ENCODE measurements around the gene PYGB. TPM values are rescaled to one million over a fixed set of nuclear protein-coding genes. Genes with fewer than 3 reads are reported as not detected.

Gene PYGB
- total and polyA plus RNA-seq, 2 donors, result 27.4 to 52.6 TPM

DNA sequence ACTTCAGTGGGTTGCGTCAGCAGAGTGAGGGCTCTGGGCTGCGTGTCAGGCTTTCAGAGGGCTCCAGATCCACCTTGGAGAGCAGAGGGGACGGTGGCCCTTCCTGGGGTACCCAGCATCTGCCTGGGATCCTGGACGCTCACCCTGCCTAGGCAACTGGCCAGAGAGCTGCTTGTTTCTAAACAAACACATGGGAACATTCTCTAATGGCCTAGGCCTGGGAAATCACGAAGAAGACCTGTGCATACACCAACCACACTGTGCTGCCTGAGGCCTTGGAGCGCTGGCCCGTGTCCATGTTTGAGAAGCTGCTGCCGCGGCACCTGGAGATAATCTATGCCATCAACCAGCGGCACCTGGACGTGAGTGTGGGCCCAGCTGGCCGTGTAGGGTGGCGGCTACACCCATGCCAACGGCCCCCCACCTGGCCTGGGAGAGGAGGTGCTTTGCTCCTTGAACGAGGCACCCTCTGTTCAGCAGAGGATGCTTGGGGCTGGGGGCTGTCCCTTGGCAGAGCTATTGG lies 32.2 kb downstream of the PYGB start:
- no peaks in the 10 kb centered on the region for H3K27me3 ChIP-seq (ENCODE audit: control insufficient read depth in 2 of 2, insufficient read depth in 1 of 2, low read length in 1 of 2)
- H3K27ac ChIP-seq (ENCODE audit: low read depth in 1 of 2, low read length in 1 of 2), result no peak overlapping the region
- H3K4me1 ChIP-seq (ENCODE audit: control insufficient read depth in 2 of 2, insufficient read depth in 2 of 2, low read length in 2 of 2), result no peaks in the 10 kb centered on the region
- no peak for DNase-seq (ENCODE audit: low read depth in 6 of 9, low spot score in 9 of 9)
- 97% methylated on average over 15 of the region's 15 CpGs for WGBS
- H3K4me3 ChIP-seq (ENCODE audit: low read length in 2 of 2), result no peak overlapping the region
- H3K9me3 ChIP-seq (ENCODE audit: control insufficient read depth in 2 of 2, insufficient read depth in 1 of 2, low read length in 1 of 2), result no peaks in the 10 kb centered on the region
- H3K36me3 ChIP-seq (ENCODE audit: control insufficient read depth in 2 of 2, insufficient read depth in 2 of 2, low read length in 1 of 2), result peaks cover 3 to 75% of the 10 kb centered on the region in 2 donors

DNA sequence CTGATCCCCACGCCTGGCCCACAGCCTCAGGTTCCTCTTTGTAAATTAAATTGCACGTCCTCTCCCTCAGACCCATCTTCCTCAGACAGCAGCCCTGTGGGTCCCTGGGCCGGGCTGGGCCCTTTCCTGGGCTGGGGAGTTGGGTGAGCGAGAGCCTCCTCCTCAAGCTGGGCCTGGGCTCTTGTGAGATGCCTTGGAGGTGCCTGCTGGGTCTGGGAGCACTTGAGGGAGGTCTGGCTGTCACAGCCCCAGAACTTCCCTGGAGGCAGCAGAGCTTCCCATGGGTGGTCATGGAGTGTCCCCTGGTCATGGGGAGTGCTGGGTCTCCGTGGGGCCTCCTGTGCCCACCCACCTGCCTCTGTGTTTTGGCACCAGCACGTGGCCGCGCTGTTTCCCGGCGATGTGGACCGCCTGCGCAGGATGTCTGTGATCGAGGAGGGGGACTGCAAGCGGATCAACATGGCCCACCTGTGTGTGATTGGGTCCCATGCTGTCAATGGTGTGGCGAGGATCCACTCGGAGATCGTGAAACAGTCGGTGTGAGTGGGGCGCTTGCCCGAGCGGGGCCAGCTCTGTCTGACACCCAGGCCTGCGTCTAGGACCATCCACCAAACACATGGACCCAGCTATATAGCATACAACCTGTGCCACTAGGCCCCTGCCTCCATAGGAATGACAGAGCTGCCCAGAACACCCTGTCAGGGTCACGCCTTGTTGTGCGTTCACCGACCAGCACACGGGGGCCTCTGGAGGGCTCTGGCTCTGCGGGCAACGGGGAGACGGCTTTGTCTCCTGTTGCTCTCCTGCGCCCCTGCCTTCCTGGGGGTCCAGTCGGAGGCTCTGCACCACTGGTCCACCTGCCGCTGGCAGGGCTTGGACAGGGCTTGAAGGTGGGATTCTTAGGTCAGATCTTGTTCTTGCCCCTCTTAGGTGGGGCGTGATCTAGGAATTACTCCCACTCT lies 33.0 kb downstream of the PYGB start:
- WGBS, result 98% methylated on average over 33 of the region's 33 CpGs
- no peak for DNase-seq (ENCODE audit: low read depth in 6 of 9, low spot score in 9 of 9)
- H3K9me3 ChIP-seq (ENCODE audit: control insufficient read depth in 2 of 2, insufficient read depth in 1 of 2, low read length in 1 of 2), result no peaks in the 10 kb centered on the region
- no peaks in the 10 kb centered on the region for H3K27me3 ChIP-seq (ENCODE audit: control insufficient read depth in 2 of 2, insufficient read depth in 1 of 2, low read length in 1 of 2)
- peaks cover 3 to 81% of the 10 kb centered on the region in 2 donors for H3K36me3 ChIP-seq (ENCODE audit: control insufficient read depth in 2 of 2, insufficient read depth in 2 of 2, low read length in 1 of 2)
- no peaks in the 10 kb centered on the region for H3K4me1 ChIP-seq (ENCODE audit: control insufficient read depth in 2 of 2, insufficient read depth in 2 of 2, low read length in 2 of 2)
- H3K4me3 ChIP-seq (ENCODE audit: low read length in 2 of 2), result no peak overlapping the region
- no peak overlapping the region for H3K27ac ChIP-seq (ENCODE audit: low read depth in 1 of 2, low read length in 1 of 2)

DNA sequence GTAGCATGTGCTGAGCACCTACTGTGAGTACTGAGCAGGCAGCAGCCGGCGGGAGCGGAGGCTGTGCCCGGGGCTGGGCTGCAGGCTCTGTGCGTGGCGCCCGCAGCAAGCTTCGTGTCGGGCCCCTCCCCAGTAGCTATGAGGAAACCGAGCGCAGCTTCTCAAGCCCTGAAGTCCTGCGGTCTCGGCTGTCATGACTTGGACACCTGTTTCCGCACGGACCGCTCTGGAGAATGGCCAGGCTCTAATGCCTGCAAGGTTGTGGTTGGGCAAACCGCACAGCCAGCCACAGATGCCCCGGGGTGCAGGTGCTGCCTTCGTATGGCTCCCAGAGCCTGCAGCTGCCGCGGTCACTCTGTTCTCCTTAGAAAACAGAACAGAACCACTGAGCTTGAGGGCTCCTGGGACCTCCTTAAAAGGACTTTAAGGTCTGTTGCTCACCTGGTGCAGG lies 33.7 kb downstream of the PYGB start:
- peak in 1 of 9 donors; percentile 63 for DNase-seq (ENCODE audit: low read depth in 6 of 9, low spot score in 9 of 9)
- 96% methylated on average over 21 of the region's 21 CpGs for WGBS
- H3K4me1 ChIP-seq (ENCODE audit: control insufficient read depth in 2 of 2, insufficient read depth in 2 of 2, low read length in 2 of 2), result no peaks in the 10 kb centered on the region

DNA sequence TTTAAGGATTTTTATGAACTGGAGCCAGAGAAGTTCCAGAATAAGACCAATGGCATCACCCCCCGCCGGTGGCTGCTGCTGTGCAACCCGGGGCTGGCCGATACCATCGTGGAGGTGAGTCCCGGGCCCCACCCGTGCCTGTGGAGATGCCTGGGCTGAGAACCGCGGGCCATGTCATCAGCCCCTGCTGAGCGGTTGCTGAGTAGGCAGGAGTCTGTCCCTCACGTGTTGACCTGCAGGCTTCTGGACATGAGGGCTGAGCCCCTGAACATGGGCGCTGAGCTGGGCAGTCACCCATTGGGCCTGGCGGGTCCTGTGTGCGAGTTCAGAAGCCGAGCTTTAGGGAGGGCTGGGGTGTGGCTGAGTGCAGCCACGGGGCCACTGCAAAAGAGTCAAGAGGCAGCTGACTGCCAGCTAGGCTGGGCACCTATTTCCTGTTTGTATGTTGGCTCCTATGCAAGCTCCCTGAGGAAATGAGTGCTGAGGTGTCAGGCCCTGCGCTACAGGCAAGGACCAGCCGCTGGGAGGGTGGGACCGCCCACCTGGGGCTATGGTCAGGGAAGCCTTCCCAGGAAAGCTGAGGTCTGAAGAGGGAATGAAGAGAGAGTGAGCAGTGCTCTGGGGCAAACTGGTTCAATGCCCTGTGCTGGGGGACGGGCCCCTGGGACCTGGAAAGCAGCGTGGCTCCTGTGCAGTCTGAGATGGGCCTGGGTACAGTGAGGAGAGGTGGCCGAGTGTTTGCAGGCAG lies 34.3 kb downstream of the PYGB start:
- no peaks in the 10 kb centered on the region for H3K27me3 ChIP-seq (ENCODE audit: control insufficient read depth in 2 of 2, insufficient read depth in 1 of 2, low read length in 1 of 2)
- no peaks in the 10 kb centered on the region for H3K9me3 ChIP-seq (ENCODE audit: control insufficient read depth in 2 of 2, insufficient read depth in 1 of 2, low read length in 1 of 2)
- H3K27ac ChIP-seq (ENCODE audit: low read depth in 1 of 2, low read length in 1 of 2), result no peak overlapping the region
- DNase-seq (ENCODE audit: low read depth in 6 of 9, low spot score in 9 of 9), result no peak
- no peaks in the 10 kb centered on the region for H3K4me1 ChIP-seq (ENCODE audit: control insufficient read depth in 2 of 2, insufficient read depth in 2 of 2, low read length in 2 of 2)
- H3K36me3 ChIP-seq (ENCODE audit: control insufficient read depth in 2 of 2, insufficient read depth in 2 of 2, low read length in 1 of 2), result peaks cover 13 to 83% of the 10 kb centered on the region in 2 donors
- 97% methylated on average over 22 of the region's 22 CpGs for WGBS
- no peak overlapping the region for H3K4me3 ChIP-seq (ENCODE audit: low read length in 2 of 2)

More for the DNA sequence above, 33.7 kb downstream of the PYGB start:
- no peak overlapping the region for H3K27ac ChIP-seq (ENCODE audit: low read depth in 1 of 2, low read length in 1 of 2)
- peaks cover 7 to 83% of the 10 kb centered on the region in 2 donors for H3K36me3 ChIP-seq (ENCODE audit: control insufficient read depth in 2 of 2, insufficient read depth in 2 of 2, low read length in 1 of 2)
- H3K27me3 ChIP-seq (ENCODE audit: control insufficient read depth in 2 of 2, insufficient read depth in 1 of 2, low read length in 1 of 2), result no peaks in the 10 kb centered on the region
- no peaks in the 10 kb centered on the region for H3K9me3 ChIP-seq (ENCODE audit: control insufficient read depth in 2 of 2, insufficient read depth in 1 of 2, low read length in 1 of 2)
- no peak overlapping the region for H3K4me3 ChIP-seq (ENCODE audit: low read length in 2 of 2)

DNA sequence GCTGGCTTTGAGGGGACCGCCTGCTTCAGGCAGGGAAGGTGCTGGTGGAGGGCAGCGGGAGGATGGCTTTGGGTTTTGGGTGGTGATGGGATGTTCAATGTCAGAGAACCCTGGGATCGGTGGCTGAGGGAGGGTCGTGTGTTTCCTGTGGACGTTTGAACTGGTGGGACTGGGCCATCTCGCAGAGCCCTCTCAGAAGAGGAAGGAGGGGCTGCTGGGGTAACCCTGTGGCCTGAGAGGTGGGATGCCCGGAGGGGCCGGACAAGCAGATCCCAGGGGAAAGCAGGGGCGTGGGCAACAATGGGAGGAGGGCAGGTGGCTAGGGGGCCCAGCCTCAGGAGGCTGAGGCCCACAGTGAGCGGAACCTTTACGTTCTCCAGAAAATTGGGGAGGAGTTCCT lies 34.9 kb downstream of the PYGB start:
- H3K4me3 ChIP-seq (ENCODE audit: low read length in 2 of 2), result no peak overlapping the region
- no peaks in the 10 kb centered on the region for H3K4me1 ChIP-seq (ENCODE audit: control insufficient read depth in 2 of 2, insufficient read depth in 2 of 2, low read length in 2 of 2)
- no peaks in the 10 kb centered on the region for H3K9me3 ChIP-seq (ENCODE audit: control insufficient read depth in 2 of 2, insufficient read depth in 1 of 2, low read length in 1 of 2)
- no peak for DNase-seq (ENCODE audit: low read depth in 6 of 9, low spot score in 9 of 9)
- no peak overlapping the region for H3K27ac ChIP-seq (ENCODE audit: low read depth in 1 of 2, low read length in 1 of 2)
- peaks cover 15 to 83% of the 10 kb centered on the region in 2 donors for H3K36me3 ChIP-seq (ENCODE audit: control insufficient read depth in 2 of 2, insufficient read depth in 2 of 2, low read length in 1 of 2)
- no peaks in the 10 kb centered on the region for H3K27me3 ChIP-seq (ENCODE audit: control insufficient read depth in 2 of 2, insufficient read depth in 1 of 2, low read length in 1 of 2)
- WGBS, result 96% methylated on average over 11 of the region's 11 CpGs

DNA sequence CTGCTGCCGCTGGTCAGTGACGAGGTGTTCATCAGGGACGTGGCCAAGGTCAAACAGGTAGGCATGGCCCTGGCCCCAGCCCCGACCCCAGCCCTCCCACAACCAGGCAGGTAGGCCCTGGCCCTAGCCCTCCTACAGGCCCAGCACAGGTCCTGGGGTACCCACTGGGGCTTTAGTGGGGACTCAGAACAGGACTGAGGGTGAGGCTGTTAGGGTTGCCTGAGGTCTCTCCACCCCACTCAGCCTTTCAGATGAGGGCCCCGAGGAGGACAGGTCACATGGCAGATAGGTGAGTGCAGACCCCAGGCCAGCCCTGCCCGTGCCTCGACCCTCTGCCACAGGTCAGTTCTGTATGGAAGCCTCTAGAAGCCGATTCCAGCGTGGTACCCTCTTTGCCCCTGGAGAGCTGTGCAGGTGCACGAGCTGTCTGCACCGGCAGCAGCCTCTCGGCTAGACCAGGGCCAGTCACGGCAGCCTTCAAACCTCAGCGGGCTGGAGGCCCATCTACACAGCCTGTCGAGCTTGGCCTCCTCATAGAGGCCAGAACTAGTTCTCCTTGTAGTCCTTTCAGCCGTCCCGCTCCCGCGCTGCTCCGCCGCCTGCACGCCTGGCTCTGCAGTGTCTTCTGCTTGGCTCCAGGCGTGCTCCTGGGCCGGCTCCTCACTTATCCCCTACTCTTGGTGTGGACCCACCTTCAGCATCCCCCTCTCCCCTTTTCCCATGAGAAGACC lies 35.5 kb downstream of the PYGB start:
- no peak overlapping the region for H3K4me3 ChIP-seq (ENCODE audit: low read length in 2 of 2)
- DNase-seq (ENCODE audit: low read depth in 6 of 9, low spot score in 9 of 9), result no peak
- 97% methylated on average over 24 of the region's 24 CpGs for WGBS

DNA sequence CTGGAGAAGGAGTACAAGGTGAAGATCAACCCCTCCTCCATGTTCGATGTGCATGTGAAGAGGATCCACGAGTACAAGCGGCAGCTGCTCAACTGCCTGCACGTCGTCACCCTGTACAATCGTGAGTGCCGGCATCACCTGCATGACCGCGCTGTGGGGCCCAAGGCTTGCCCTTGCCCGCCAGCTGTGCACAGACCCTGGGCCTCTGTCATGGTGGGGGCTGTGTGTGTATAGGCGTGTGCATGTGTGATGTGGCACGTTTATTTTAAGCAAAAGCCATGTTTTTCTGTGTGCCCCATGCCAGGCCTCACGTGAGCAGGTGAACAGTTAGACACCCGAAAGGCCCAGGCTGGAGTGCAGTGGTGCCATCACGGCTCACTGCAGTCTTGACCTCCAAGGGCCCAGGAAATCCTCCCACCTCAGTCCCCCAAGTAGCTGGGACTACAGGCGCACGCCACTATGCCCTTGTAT lies 36.3 kb downstream of the PYGB start:
- no peaks in the 10 kb centered on the region for H3K9me3 ChIP-seq (ENCODE audit: control insufficient read depth in 2 of 2, insufficient read depth in 1 of 2, low read length in 1 of 2)
- H3K36me3 ChIP-seq (ENCODE audit: control insufficient read depth in 2 of 2, insufficient read depth in 2 of 2, low read length in 1 of 2), result peaks cover 25 to 81% of the 10 kb centered on the region in 2 donors
- peak in 1 of 9 donors; percentile 67 for DNase-seq (ENCODE audit: low read depth in 6 of 9, low spot score in 9 of 9)
- H3K4me3 ChIP-seq (ENCODE audit: low read length in 2 of 2), result no peak overlapping the region
- 96% methylated on average over 17 of the region's 17 CpGs for WGBS
- H3K4me1 ChIP-seq (ENCODE audit: control insufficient read depth in 2 of 2, insufficient read depth in 2 of 2, low read length in 2 of 2), result no peaks in the 10 kb centered on the region
- no peaks in the 10 kb centered on the region for H3K27me3 ChIP-seq (ENCODE audit: control insufficient read depth in 2 of 2, insufficient read depth in 1 of 2, low read length in 1 of 2)
- H3K27ac ChIP-seq (ENCODE audit: low read depth in 1 of 2, low read length in 1 of 2), result no peak overlapping the region

More for the DNA sequence above, 35.5 kb downstream of the PYGB start:
- H3K27ac ChIP-seq (ENCODE audit: low read depth in 1 of 2, low read length in 1 of 2), result no peak overlapping the region
- no peaks in the 10 kb centered on the region for H3K4me1 ChIP-seq (ENCODE audit: control insufficient read depth in 2 of 2, insufficient read depth in 2 of 2, low read length in 2 of 2)
- H3K9me3 ChIP-seq (ENCODE audit: control insufficient read depth in 2 of 2, insufficient read depth in 1 of 2, low read length in 1 of 2), result no peaks in the 10 kb centered on the region
- H3K27me3 ChIP-seq (ENCODE audit: control insufficient read depth in 2 of 2, insufficient read depth in 1 of 2, low read length in 1 of 2), result no peaks in the 10 kb centered on the region
- peaks cover 20 to 84% of the 10 kb centered on the region in 2 donors for H3K36me3 ChIP-seq (ENCODE audit: control insufficient read depth in 2 of 2, insufficient read depth in 2 of 2, low read length in 1 of 2)

DNA sequence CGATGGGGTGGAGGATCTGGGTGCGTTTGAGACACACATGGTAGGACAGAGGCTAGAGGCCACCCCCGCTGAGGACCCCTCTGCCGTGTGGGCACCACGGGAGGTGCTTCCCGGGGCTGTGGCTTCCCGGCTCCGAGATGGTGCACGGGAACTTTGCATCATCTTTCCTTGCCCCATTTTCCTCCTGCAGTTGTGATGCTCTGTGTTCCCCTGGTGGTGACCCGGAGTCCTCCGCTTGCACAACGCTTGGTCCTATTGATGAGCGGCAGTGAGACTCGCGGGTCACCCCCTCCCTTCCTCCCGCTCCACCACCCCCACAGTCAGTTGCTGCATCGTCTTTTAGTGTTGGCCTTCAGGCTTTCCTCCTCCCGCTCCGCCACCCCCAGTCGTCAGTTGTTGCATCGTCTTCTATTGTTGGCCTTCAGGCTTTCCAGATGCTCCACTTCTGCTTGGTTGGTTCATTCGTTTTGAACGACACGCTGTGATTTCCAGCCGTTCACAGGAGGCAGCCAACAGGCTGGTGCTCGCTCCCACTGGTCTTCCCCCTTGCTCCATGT lies 37.3 kb downstream of the PYGB start:
- H3K4me1 ChIP-seq (ENCODE audit: control insufficient read depth in 2 of 2, insufficient read depth in 2 of 2, low read length in 2 of 2), result no peaks in the 10 kb centered on the region
- no peak overlapping the region for H3K4me3 ChIP-seq (ENCODE audit: low read length in 2 of 2)
- 97% methylated on average over 26 of the region's 26 CpGs for WGBS
- H3K27me3 ChIP-seq (ENCODE audit: control insufficient read depth in 2 of 2, insufficient read depth in 1 of 2, low read length in 1 of 2), result no peaks in the 10 kb centered on the region
- H3K36me3 ChIP-seq (ENCODE audit: control insufficient read depth in 2 of 2, insufficient read depth in 2 of 2, low read length in 1 of 2), result peaks cover 25 to 76% of the 10 kb centered on the region in 2 donors
- H3K27ac ChIP-seq (ENCODE audit: low read depth in 1 of 2, low read length in 1 of 2), result no peak overlapping the region
- DNase-seq (ENCODE audit: low read depth in 6 of 9, low spot score in 9 of 9), result no peak
- no peaks in the 10 kb centered on the region for H3K9me3 ChIP-seq (ENCODE audit: control insufficient read depth in 2 of 2, insufficient read depth in 1 of 2, low read length in 1 of 2)

All from thymus (tissue), 11 donors.